ENCODE data around the gene FCN1. TPM values are rescaled to one million over a fixed set of nuclear protein-coding genes. Genes with fewer than 3 reads are reported as not detected.

The FCN1 gene
- total RNA-seq (2014; rRNA removed; shearing (Covaris generic); ENCODE audit: low replicate concordance) = not detected in 2 replicates

GRCh38 chr9:134917431-134918373 lies at the start of gene FCN1:
TSS of gene FCN1 (minus strand) at chr9:134917912. CDS start at chr9:134917871, 41 bp downstream.
- H3K79me2 ChIP-seq (ENCODE audit: low read length) = no peaks in the 10 kb centered on the region
- no peak within 1 kb of the TSS for H2AFZ ChIP-seq (ENCODE audit: low read length)

GRCh38 chr9:134966697-134967546 lies 49.2 kb upstream of the FCN1 start:
- H3K9ac ChIP-seq (ENCODE audit: low read length) = no peak overlapping the region
- H3K9me2 ChIP-seq (replicated peaks; ENCODE audit: insufficient read depth, low read length) = no peaks in the 10 kb centered on the region
- no peak overlapping the region for H3K4me3 ChIP-seq (ENCODE audit: low read length)
- H3K79me2 ChIP-seq (ENCODE audit: low read length) = no peaks in the 10 kb centered on the region
- H3K27me3 ChIP-seq (ENCODE audit: low read length) = no peaks in the 10 kb centered on the region
- no peaks in the 10 kb centered on the region for H3K4me1 ChIP-seq (ENCODE audit: low read length)
- H3K4me2 ChIP-seq (ENCODE audit: low read depth, low read length, poor library complexity, severe bottlenecking) = no peak overlapping the region
- H3K27ac ChIP-seq (ENCODE audit: low read length) = no peak overlapping the region
- no peak for DNase-seq
- no peaks in the 10 kb centered on the region for H4K20me1 ChIP-seq (ENCODE audit: insufficient read depth, low read depth, low read length)
- H3K9me3 ChIP-seq (ENCODE audit: low read length) = no peaks in the 10 kb centered on the region
- no peak overlapping the region for H2AFZ ChIP-seq (ENCODE audit: low read length)
- H3K36me3 ChIP-seq (ENCODE audit: insufficient read depth, low read length) = no peaks in the 10 kb centered on the region

More at GRCh38 chr9:134917431-134918373, at the start of gene FCN1:
- Histone ChIP-seq H3K27ac (ENCODE audit: low read length) (no peak within 1 kb of the TSS), H3K9me3 (ENCODE audit: low read length) (no peaks in the 10 kb centered on the region), H3K36me3 (ENCODE audit: insufficient read depth, low read length) (no peaks in the 10 kb centered on the region), H3K9me2 (replicated peaks; ENCODE audit: insufficient read depth, low read length) (no peaks in the 10 kb centered on the region), H3K4me3 (ENCODE audit: low read length) (no peak within 1 kb of the TSS), H3K4me2 (ENCODE audit: low read depth, low read length, poor library complexity, severe bottlenecking) (no peak within 1 kb of the TSS), H4K20me1 (ENCODE audit: insufficient read depth, low read depth, low read length) (no peaks in the 10 kb centered on the region), H3K27me3 (ENCODE audit: low read length) (no peaks in the 10 kb centered on the region), H3K9ac (ENCODE audit: low read length) (no peak within 1 kb of the TSS), H3K4me1 (ENCODE audit: low read length) (no peaks in the 10 kb centered on the region)
- no peak for DNase-seq

GRCh38 chr9:134966270-134966669 lies 48.6 kb upstream of the FCN1 start:
- no peak overlapping the region for H2AFZ ChIP-seq (ENCODE audit: low read length)
- H3K79me2 ChIP-seq (ENCODE audit: low read length) = no peaks in the 10 kb centered on the region
- no peak overlapping the region for H3K27ac ChIP-seq (ENCODE audit: low read length)
- H3K4me2 ChIP-seq (ENCODE audit: low read depth, low read length, poor library complexity, severe bottlenecking) = no peak overlapping the region
- no peaks in the 10 kb centered on the region for H4K20me1 ChIP-seq (ENCODE audit: insufficient read depth, low read depth, low read length)
- H3K4me1 ChIP-seq (ENCODE audit: low read length) = no peaks in the 10 kb centered on the region
- H3K27me3 ChIP-seq (ENCODE audit: low read length) = no peaks in the 10 kb centered on the region
- H3K9me2 ChIP-seq (replicated peaks; ENCODE audit: insufficient read depth, low read length) = no peaks in the 10 kb centered on the region
- H3K36me3 ChIP-seq (ENCODE audit: insufficient read depth, low read length) = no peaks in the 10 kb centered on the region
- H3K9ac ChIP-seq (ENCODE audit: low read length) = no peak overlapping the region
- H3K4me3 ChIP-seq (ENCODE audit: low read length) = no peak overlapping the region
- H3K9me3 ChIP-seq (ENCODE audit: low read length) = no peaks in the 10 kb centered on the region
- DNase-seq = no peak

GRCh38 chr9:134965851-134966250 lies 48.1 kb upstream of the FCN1 start:
- Histone ChIP-seq H3K9me3 (ENCODE audit: low read length) (no peaks in the 10 kb centered on the region), H3K9me2 (replicated peaks; ENCODE audit: insufficient read depth, low read length) (no peaks in the 10 kb centered on the region), H3K9ac (ENCODE audit: low read length) (no peak overlapping the region), H3K79me2 (ENCODE audit: low read length) (no peaks in the 10 kb centered on the region), H4K20me1 (ENCODE audit: insufficient read depth, low read depth, low read length) (no peaks in the 10 kb centered on the region), H2AFZ (ENCODE audit: low read length) (no peak overlapping the region), H3K4me2 (ENCODE audit: low read depth, low read length, poor library complexity, severe bottlenecking) (no peak overlapping the region), H3K27me3 (ENCODE audit: low read length) (no peaks in the 10 kb centered on the region), H3K36me3 (ENCODE audit: insufficient read depth, low read length) (no peaks in the 10 kb centered on the region), H3K4me1 (ENCODE audit: low read length) (no peaks in the 10 kb centered on the region), H3K4me3 (ENCODE audit: low read length) (no peak overlapping the region), H3K27ac (ENCODE audit: low read length) (no peak overlapping the region)
- no peak for DNase-seq

- Histone ChIP-seq H4K20me1 (ENCODE audit: insufficient read depth, low read depth, low read length) (no peaks in the 10 kb centered on the region), H2AFZ (ENCODE audit: low read length) (no peak overlapping the region), H3K27ac (ENCODE audit: low read length) (no peak overlapping the region), H3K4me3 (ENCODE audit: low read length) (no peak overlapping the region), H3K4me1 (ENCODE audit: low read length) (no peaks in the 10 kb centered on the region), H3K4me2 (ENCODE audit: low read depth, low read length, poor library complexity, severe bottlenecking) (no peak overlapping the region), H3K9ac (ENCODE audit: low read length) (no peak overlapping the region), H3K79me2 (ENCODE audit: low read length) (no peaks in the 10 kb centered on the region), H3K9me3 (ENCODE audit: low read length) (no peaks in the 10 kb centered on the region), H3K9me2 (replicated peaks; ENCODE audit: insufficient read depth, low read length) (no peaks in the 10 kb centered on the region), H3K36me3 (ENCODE audit: insufficient read depth, low read length) (no peaks in the 10 kb centered on the region), H3K27me3 (ENCODE audit: low read length) (no peaks in the 10 kb centered on the region)
- DNase-seq = no peak
Observed at GRCh38 chr9:134965411-134965810, 47.7 kb upstream of the FCN1 start.

GRCh38 chr9:134964271-134965055 lies 46.8 kb upstream of the FCN1 start:
- no peak overlapping the region for H3K27ac ChIP-seq (ENCODE audit: low read length)
- no peak overlapping the region for H3K4me3 ChIP-seq (ENCODE audit: low read length)
- H3K4me2 ChIP-seq (ENCODE audit: low read depth, low read length, poor library complexity, severe bottlenecking) = no peak overlapping the region
- no peaks in the 10 kb centered on the region for H3K9me2 ChIP-seq (replicated peaks; ENCODE audit: insufficient read depth, low read length)
- no peaks in the 10 kb centered on the region for H3K79me2 ChIP-seq (ENCODE audit: low read length)
- H3K36me3 ChIP-seq (ENCODE audit: insufficient read depth, low read length) = no peaks in the 10 kb centered on the region
- H3K9me3 ChIP-seq (ENCODE audit: low read length) = no peaks in the 10 kb centered on the region
- no peak overlapping the region for H3K9ac ChIP-seq (ENCODE audit: low read length)
- H3K27me3 ChIP-seq (ENCODE audit: low read length) = no peaks in the 10 kb centered on the region
- no peaks in the 10 kb centered on the region for H3K4me1 ChIP-seq (ENCODE audit: low read length)
- no peaks in the 10 kb centered on the region for H4K20me1 ChIP-seq (ENCODE audit: insufficient read depth, low read depth, low read length)
- DNase-seq = no peak
- no peak overlapping the region for H2AFZ ChIP-seq (ENCODE audit: low read length)

GRCh38 chr9:134963546-134963945 lies 45.8 kb upstream of the FCN1 start:
- H3K4me3 ChIP-seq (ENCODE audit: low read length) = no peak overlapping the region

More at GRCh38 chr9:134963546-134963945, 45.8 kb upstream of the FCN1 start:
- DNase-seq = no peak
- H3K79me2 ChIP-seq (ENCODE audit: low read length) = no peaks in the 10 kb centered on the region
- H3K4me1 ChIP-seq (ENCODE audit: low read length) = no peaks in the 10 kb centered on the region
- H3K9me3 ChIP-seq (ENCODE audit: low read length) = no peaks in the 10 kb centered on the region
- no peaks in the 10 kb centered on the region for H3K27me3 ChIP-seq (ENCODE audit: low read length)
- H3K9ac ChIP-seq (ENCODE audit: low read length) = no peak overlapping the region
- H3K4me2 ChIP-seq (ENCODE audit: low read depth, low read length, poor library complexity, severe bottlenecking) = no peak overlapping the region
- no peak overlapping the region for H2AFZ ChIP-seq (ENCODE audit: low read length)
- H3K36me3 ChIP-seq (ENCODE audit: insufficient read depth, low read length) = no peaks in the 10 kb centered on the region
- no peaks in the 10 kb centered on the region for H3K9me2 ChIP-seq (replicated peaks; ENCODE audit: insufficient read depth, low read length)
- no peak overlapping the region for H3K27ac ChIP-seq (ENCODE audit: low read length)
- no peaks in the 10 kb centered on the region for H4K20me1 ChIP-seq (ENCODE audit: insufficient read depth, low read depth, low read length)

Data from Karpas-422 (cell line).